Mucosa of rectum (tissue), 2 donors: ENCODE measurements around the gene CENPH.
"Not testable (repeated sequence)": the region's sequence is repeated elsewhere in the genome, so short reads cannot be mapped to it uniquely, and the experiment has no call there.

Source experiments
- H3K27ac ChIP-seq, 2 donors: one replicate each; pipeline ENCODE4 v1.7.0; 2013; ENCODE audit warnings: inconsistent platforms in 2 of 2, low read depth in 2 of 2, low read length in 2 of 2
- H3K27me3 ChIP-seq, 2 donors: one replicate each; pipeline ENCODE4 v1.7.0; 2013; ENCODE audit warnings: low read length in 2 of 2; ENCODE audit not compliant: control insufficient read depth in 2 of 2, insufficient read depth in 2 of 2
- H3K36me3 ChIP-seq, 2 donors: one replicate each; pipeline ENCODE4 v1.7.0; 2013; ENCODE audit warnings: low read length in 2 of 2; ENCODE audit not compliant: control insufficient read depth in 2 of 2, insufficient read depth in 2 of 2
- H3K4me1 ChIP-seq, 2 donors: one replicate each; pipeline ENCODE4 v1.7.0; 2013; ENCODE audit warnings: low read length in 2 of 2, mild to moderate bottlenecking in 1 of 2; ENCODE audit not compliant: control insufficient read depth in 2 of 2, insufficient read depth in 2 of 2
- H3K4me3 ChIP-seq, 2 donors: one replicate each; pipeline ENCODE4 v1.7.0; 2013; ENCODE audit warnings: low read length in 2 of 2
- H3K9ac ChIP-seq, 2 donors: one replicate each; pipeline ENCODE4 v1.7.0; 2013; ENCODE audit warnings: low read length in 2 of 2, low read depth in 1 of 2, mild to moderate bottlenecking in 1 of 2
- H3K9me3 ChIP-seq, 2 donors: one replicate each; pipeline ENCODE4 v1.7.0; 2013; ENCODE audit warnings: low read length in 2 of 2; ENCODE audit not compliant: control insufficient read depth in 2 of 2
- donor health status: healthy.
- donor health status: Normal muscosa, but diverticular disease.

The CENPH gene, protein sequence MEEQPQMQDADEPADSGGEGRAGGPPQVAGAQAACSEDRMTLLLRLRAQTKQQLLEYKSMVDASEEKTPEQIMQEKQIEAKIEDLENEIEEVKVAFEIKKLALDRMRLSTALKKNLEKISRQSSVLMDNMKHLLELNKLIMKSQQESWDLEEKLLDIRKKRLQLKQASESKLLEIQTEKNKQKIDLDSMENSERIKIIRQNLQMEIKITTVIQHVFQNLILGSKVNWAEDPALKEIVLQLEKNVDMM

DNA sequence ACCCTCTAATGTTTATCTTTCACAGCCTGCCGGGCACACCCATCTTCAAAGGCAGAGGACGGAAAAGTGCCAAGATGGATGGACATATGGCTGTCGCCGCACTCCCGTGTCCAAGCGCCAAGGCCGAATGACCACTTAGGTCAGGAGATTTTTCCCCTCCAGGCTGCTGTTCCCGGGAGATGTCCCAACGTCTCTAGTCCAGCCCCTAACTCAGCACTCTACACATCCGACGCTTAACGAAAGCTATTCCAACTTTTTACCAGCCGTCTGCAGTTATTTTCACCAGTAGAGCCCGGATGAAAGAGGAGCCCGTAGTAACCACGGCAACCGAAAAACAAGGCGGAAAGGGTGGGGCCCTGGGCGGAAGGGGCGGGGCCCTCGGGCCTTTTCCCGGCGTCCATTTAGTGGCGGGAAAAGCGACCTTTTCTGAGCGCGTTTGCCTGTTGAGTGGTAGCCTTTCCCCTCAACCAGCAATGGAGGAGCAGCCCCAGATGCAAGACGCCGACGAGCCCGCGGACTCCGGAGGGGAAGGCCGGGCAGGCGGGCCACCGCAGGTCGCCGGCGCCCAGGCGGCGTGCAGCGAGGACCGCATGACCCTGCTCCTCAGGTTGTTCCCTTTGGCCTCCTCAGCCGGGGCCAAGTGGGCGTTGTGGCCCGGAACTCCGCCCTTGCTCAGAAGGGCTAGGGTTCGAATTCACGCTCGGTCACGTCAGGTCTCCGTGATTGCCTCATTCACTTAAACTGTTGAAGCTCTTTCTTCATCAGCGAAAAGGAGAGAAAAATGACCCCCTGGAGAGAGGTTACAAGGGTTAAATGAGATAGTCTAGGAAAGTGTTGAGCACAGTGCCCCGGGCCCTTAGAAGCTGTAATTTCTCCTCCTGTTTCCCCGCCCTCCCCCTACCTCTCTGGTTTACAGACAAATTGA is at the start of gene CENPH:
Gene CENPH (plus strand): TSS at position 422 of the 925 bp plus-strand sequence. CDS start 52 bp downstream, at position 474.
- peak within 1 kb of the TSS; percentile 59 to 74 for H3K9ac ChIP-seq
- H3K4me3 ChIP-seq, result peak within 1 kb of the TSS; percentile 72 to 100
- no peaks in the 10 kb centered on the region for H3K36me3 ChIP-seq
- H3K4me1 ChIP-seq, result peaks cover 9% of the 10 kb centered on the region in 2 donors
- H3K9me3 ChIP-seq, result no peaks in the 10 kb centered on the region
- H3K27ac ChIP-seq, result peak within 1 kb of the TSS; percentile 45 to 69
- H3K27me3 ChIP-seq, result no peaks in the 10 kb centered on the region

DNA sequence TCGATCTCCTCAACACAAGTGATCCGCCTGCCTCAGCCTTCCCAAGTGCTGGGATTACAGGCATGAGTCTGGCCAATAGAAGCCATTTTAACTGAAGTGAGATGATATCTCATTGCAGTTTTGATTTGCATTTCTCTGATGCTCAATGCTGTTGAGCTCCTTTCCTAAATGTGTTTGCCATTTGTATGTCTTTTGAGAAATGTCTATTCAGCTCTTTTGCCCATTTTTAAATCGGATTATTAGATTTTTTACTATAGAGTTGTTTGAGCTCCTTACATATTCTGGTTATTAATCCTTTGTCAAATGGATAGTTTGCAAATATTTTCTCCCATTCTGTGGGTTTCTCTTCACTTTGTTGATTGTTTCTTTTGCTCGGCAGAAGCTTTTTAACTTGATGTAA is 49.1 kb upstream of the CENPH start:
- not testable (repeated sequence) for H3K27me3 ChIP-seq, H3K36me3 ChIP-seq, H3K9ac ChIP-seq, H3K27ac ChIP-seq, H3K4me1 ChIP-seq, H3K9me3 ChIP-seq, H3K4me3 ChIP-seq

DNA sequence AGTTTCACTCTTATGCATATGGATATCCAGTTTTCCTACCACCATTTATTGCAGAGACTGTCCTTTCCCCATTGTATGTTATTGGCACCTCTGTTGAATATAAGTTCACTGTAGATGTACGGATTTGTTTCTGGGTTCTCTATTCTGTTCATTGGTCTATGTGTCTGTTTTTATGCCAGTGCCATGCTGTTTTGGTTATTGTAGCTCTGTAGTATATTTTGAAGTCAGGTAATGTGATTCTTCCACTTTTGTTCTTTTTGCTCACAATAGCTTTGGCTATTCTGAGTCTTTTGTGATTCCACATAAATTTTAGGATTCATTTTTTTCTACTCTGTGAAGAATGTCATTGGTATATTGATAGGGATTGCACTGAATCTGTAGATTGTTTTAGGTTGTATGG is 48.6 kb upstream of the CENPH start:
- Histone ChIP-seq H3K4me3 (no peak overlapping the region), H3K4me1 (no peaks in the 10 kb centered on the region), H3K9ac (no peak overlapping the region), H3K36me3 (no peaks in the 10 kb centered on the region), H3K27ac (no peak overlapping the region), H3K9me3 (no peaks in the 10 kb centered on the region), H3K27me3 (no peaks in the 10 kb centered on the region)

DNA sequence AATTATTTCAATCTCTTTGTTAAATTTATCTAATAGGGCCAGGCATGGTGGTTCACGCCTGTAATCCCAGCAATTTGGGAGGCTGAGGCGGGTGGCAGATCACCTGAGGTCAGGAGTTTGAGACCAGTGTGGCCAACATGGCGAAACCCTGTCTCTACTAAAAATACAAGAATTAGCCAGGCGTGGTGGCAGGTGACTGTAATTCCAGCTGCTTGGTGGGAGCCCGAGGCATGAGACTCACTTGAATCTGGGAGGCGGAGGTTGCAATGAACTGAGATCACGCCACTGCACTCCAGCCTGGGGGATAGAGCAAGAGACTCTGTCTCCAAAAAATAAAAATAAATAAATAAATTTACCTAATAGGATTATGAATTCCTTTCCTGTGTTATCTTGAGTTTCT is 40.8 kb upstream of the CENPH start:
- H3K4me1 ChIP-seq, H3K4me3 ChIP-seq, H3K9ac ChIP-seq, H3K27ac ChIP-seq, H3K9me3 ChIP-seq, H3K36me3 ChIP-seq, H3K27me3 ChIP-seq: not testable (repeated sequence)

DNA sequence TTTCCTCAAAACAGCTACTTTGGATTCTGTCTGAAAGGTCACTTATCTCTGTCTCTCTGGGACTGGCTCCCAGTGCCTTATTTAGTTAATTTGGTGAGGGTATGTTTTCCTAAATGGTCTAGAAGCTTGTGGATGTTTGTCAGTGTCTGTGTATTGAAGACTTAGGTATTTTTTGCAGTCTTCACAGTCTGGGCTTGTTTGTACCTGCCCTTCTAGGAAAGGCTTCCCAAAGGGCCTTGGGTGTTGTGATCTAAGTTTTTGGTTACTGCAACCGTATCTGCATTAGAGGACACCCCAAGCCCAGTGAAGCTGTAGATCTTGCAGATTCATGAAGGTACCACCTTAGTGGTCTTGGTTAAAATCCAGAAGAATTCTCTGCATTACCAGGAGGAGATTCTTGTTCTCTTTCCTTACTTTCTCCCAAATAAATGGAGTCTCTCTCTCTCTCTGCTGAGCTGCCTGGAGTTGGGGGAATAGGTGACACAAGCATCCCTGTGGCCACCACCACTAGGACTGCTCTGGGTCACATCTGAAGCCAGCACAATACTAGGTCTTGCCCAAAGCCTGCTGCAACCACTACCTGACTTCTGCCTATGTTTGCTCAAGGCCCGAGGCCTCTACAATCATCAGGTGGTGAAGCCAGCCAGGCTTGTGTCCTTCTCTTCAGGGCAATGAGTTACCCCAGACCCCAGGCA is 40.3 kb upstream of the CENPH start:
- Histone ChIP-seq H3K4me3 (no peak overlapping the region), H3K36me3 (no peaks in the 10 kb centered on the region), H3K9me3 (no peaks in the 10 kb centered on the region), H3K4me1 (no peaks in the 10 kb centered on the region), H3K27me3 (no peaks in the 10 kb centered on the region), H3K27ac (no peak overlapping the region), H3K9ac (no peak overlapping the region)

DNA sequence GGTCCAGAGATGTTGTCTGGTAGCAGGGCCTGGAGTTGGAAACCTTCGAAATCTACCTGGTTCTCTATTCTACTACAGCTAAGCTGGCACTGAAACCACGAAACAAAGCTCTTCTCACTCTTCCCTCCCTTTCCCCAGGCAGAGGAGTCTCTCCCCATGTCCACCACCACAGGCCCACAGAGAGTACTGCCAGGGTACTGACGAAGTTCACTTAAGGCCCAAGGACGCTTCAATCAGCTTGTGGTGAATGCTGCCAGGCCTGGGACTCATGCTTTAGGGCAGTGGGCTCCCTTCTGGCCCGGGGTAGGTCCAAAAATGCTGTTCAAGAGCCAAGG is 39.7 kb upstream of the CENPH start:
- no peaks in the 10 kb centered on the region for H3K27me3 ChIP-seq
- H3K9me3 ChIP-seq, result no peaks in the 10 kb centered on the region
- H3K4me3 ChIP-seq, result no peak overlapping the region
- H3K36me3 ChIP-seq, result no peaks in the 10 kb centered on the region
- H3K27ac ChIP-seq, result no peak overlapping the region
- H3K4me1 ChIP-seq, result no peaks in the 10 kb centered on the region
- no peak overlapping the region for H3K9ac ChIP-seq

DNA sequence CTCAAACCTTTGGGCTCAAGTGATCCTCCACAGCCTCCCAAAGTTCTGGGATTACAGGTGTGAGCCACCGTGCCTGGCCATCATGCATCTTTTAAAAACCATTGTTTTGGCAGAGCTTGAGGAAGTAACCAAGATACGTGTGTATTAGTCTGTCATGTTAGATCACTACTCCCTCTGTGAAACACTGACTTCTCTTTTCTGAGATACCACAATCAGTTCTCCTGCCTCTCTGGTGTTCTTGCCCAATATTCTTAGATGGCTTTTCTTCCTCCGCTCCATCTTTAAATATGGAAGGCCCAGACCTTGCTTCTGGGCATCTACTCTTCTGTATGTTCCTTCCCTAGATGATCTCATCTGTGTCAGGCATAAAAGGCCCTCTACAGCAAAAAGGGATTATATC is 36.7 kb upstream of the CENPH start:
- Histone ChIP-seq H3K4me1 (no peaks in the 10 kb centered on the region), H3K36me3 (no peaks in the 10 kb centered on the region), H3K9ac (no peak overlapping the region), H3K27ac (no peak overlapping the region), H3K27me3 (no peaks in the 10 kb centered on the region), H3K9me3 (no peaks in the 10 kb centered on the region), H3K4me3 (no peak overlapping the region)

DNA sequence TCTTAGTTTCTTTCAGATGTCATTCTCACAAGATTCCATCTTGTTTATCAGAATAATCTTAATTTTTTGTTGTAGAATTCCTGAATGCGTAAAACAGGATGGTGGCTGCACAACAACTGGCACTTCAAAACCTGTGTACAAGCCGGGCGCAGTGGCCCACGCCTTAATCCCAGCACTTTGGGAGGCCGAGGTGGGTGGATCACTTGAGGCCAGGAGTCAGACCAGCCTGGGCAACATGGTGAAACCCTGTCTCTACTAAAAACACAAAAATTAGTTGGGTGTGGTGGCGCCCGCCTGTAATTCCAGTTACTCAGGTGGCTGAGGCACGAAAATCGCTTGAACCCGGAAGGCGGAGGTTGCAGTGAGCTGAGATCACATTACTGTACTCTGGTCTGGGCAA is 32.9 kb upstream of the CENPH start:
- no peaks in the 10 kb centered on the region for H3K9me3 ChIP-seq
- no peak overlapping the region for H3K9ac ChIP-seq
- no peaks in the 10 kb centered on the region for H3K36me3 ChIP-seq

DNA sequence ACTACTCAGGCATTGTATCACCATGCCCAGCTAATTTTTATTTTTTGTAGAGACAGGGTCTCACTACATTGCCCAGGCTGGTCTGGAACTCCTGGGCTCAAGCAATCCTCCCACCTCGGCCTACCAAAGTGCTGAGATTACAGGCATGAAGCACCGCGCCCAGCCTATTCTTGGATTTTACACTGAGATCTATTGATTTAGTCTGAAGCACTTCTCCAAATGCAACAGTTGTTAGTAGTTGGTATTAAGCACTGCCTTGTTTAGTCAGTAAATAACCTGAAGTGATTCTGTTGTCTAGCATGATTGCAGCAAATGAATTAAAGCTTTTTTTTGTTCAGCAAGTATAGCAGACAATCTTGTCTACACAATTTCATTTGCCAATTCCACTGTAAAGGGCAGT is 31.3 kb upstream of the CENPH start:
- H3K4me1 ChIP-seq, result no peaks in the 10 kb centered on the region
- no peak overlapping the region for H3K27ac ChIP-seq
- H3K36me3 ChIP-seq, result no peaks in the 10 kb centered on the region
- no peak overlapping the region for H3K9ac ChIP-seq
- H3K9me3 ChIP-seq, result no peaks in the 10 kb centered on the region
- H3K27me3 ChIP-seq, result no peaks in the 10 kb centered on the region
- no peak overlapping the region for H3K4me3 ChIP-seq

More for the DNA sequence above, 32.9 kb upstream of the CENPH start:
- H3K4me1 ChIP-seq, result no peaks in the 10 kb centered on the region
- no peaks in the 10 kb centered on the region for H3K27me3 ChIP-seq
- H3K4me3 ChIP-seq, result no peak overlapping the region
- H3K27ac ChIP-seq, result no peak overlapping the region

DNA sequence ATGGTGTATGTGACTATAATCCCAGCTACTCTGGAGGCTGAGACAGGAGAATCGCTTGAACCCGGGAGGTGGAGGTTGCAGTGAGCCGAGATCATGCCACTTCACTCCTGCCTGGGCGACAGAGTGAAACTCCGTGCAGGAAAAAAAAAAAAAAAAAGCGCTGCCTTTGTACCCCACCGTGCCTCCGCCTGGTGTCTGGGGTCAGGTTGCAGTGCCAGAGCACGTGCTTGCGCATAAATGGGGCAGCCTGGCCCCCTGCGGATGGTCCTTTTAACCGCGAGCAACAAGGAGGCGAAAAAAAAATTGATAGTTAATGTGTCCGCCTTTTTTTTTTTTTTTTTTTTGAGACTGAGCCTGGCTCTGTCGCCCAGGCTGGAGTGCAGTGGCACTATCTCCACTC is 28.7 kb upstream of the CENPH start:
- no peak overlapping the region for H3K9ac ChIP-seq
- no peaks in the 10 kb centered on the region for H3K9me3 ChIP-seq
- no peaks in the 10 kb centered on the region for H3K36me3 ChIP-seq
- no peak overlapping the region for H3K4me3 ChIP-seq
- no peaks in the 10 kb centered on the region for H3K27me3 ChIP-seq
- H3K4me1 ChIP-seq, result no peaks in the 10 kb centered on the region
- no peak overlapping the region for H3K27ac ChIP-seq
